Gastrocnemius medialis (tissue), 4 donors: ENCODE data around the gene DBP. TPM values are rescaled to one million over a fixed set of nuclear protein-coding genes. Genes with fewer than 3 reads are reported as not detected.

Experiments used
- ATAC-seq, 2 donors: fragments of 150-250 bp; one replicate each; pipeline ENCODE4 v1.9.1; 2016
- DNase-seq, 2 donors: peaks; one replicate each; pipeline ENCODE4 v3.0.0-alpha.2; 2019
- H3K27ac ChIP-seq, 4 donors: fragments of 200-600 bp; sonication (generic); 1 replicate in 1 of 4; 2 replicates in 3 of 4; pipeline ENCODE4 v1.5.1; 2016 to 2018; ENCODE audit warnings: mild to moderate bottlenecking in 2 of 4, moderate library complexity in 1 of 4
- H3K27me3 ChIP-seq, 3 donors: fragments of 200-600 bp; sonication (generic) in 2 of 3; 1 replicate in 1 of 3; 2 replicates in 2 of 3; pipeline versions ENCODE4 v1.5.1 to v1.6.0; 2016 to 2019; ENCODE audit warnings: mild to moderate bottlenecking in 1 of 3, moderate library complexity in 1 of 3
- H3K36me3 ChIP-seq, 2 donors: fragments of 200-600 bp; sonication (generic) in 1 of 2; one replicate each; pipeline ENCODE4 v1.5.1; 2017 to 2018
- H3K4me1 ChIP-seq, 2 donors: fragments of 200-600 bp; sonication (generic) in 1 of 2; one replicate each; pipeline ENCODE4 v1.5.1; 2016 to 2017; ENCODE audit warnings: mild to moderate bottlenecking in 2 of 2
- H3K4me3 ChIP-seq, 4 donors: fragments of 200-600 bp; sonication (generic) in 3 of 4; 1 replicate in 1 of 4; 2 replicates in 3 of 4; pipeline ENCODE4 v1.5.1; 2016 to 2019; ENCODE audit warnings: mild to moderate bottlenecking in 2 of 4
- H3K9me3 ChIP-seq, 3 donors: fragments of 200-600 bp; sonication (generic) in 2 of 3; 1 replicate in 1 of 3; 2 replicates in 2 of 3; pipeline ENCODE4 v1.5.1; 2016 to 2019
- CTCF ChIP-seq, 5 experiments: fragments of 450-650 bp in 3 of 5; fragments of 200-600 bp in 2 of 5; sonication (generic) in 2 of 5; IDR thresholded peaks in 4 of 5; conservative IDR thresholded peaks in 1 of 5; 1 replicate in 4 of 5; 2 replicates in 1 of 5; pipeline ENCODE4 v1.5.1; 2016 to 2019; ENCODE audit warnings: antibody characterized with exemption in 5 of 5, mild to moderate bottlenecking in 3 of 5, moderate library complexity in 3 of 5
- POLR2A ChIP-seq, 2 donors: fragments of 450-650 bp; IDR thresholded peaks; one replicate each; pipeline ENCODE4 v1.6.1; 2017; ENCODE audit warnings: antibody characterized with exemption in 2 of 2, mild to moderate bottlenecking in 2 of 2, moderate library complexity in 2 of 2
- in situ Hi-C, 4 donors: fragments of 200-750 bp; cut with MboI; loops; one replicate each; pipeline versions ENCODE4 v1.15.0 to v1.8.0; 2017; ENCODE audit warnings: low sequenced_read_pairs in 4 of 4
- intact Hi-C: fragments of 100-400 bp; cut with DNase I; formaldehyde crosslinking; loops from one replicate; pipeline ENCODE4 v1.15.1; 2023; ENCODE audit warnings: low total_unique reads
- total RNA-seq, 4 donors: library from RNA; depleted of rRNA; stranded (reverse); fragments of >200 nt; gene quantifications; one replicate each; pipeline versions ENCODE4 v1.1.0 to v1.2.3, GENCODE V29; 2016

Gene DBP
- total RNA-seq, 4 donors from 2014 or later = 1.7 to 12.9 (median 4.4) TPM

DNA sequence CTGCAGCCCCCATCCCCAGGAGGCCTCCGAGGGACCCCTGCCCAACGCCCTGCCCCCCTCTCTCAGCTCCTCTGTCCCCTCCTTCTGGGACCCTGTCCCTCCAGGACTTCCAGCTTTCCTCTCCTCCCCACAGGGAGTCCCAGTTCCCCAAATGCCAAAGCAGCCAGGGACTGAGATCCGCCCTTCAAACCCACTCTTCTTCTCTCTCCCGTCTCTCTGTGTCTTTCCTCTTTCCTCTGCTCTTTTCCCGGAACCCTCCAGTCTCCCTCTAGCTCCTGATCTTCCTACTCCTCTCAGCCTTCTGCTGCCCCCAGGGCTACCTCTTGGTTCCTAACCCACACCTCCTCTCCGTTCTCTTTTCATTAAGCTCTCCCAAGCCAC, 8.4 kb upstream of the DBP start:
- ATAC-seq = peak; percentile 6 to 18
- DNase-seq = no peak
- H3K4me3 ChIP-seq = peak overlapping the region; percentile 67 to 94 (median 82)
- no peaks in the 10 kb centered on the region for H3K27me3 ChIP-seq
- in situ Hi-C loops (loop anchor here in 2 of 4 donors (5.0 to 25.0 kb wide), 3 partner anchors 92 to 197 kb away; partner anchors contain the start of genes IZUMO1 (in 2 of the 2) and RASIP1 (in 2 of the 2)), intact Hi-C loops (loop anchor here (5.0 kb wide), 1 partner anchor 72 kb away; the partner anchor contains the start of gene MAMSTR)
- H3K9me3 ChIP-seq = no peaks in the 10 kb centered on the region
- H3K36me3 ChIP-seq = no peaks in the 10 kb centered on the region
- peaks cover 14 to 23% of the 10 kb centered on the region in 2 donors for H3K4me1 ChIP-seq
- TF ChIP-seq POLR2A (IDR thresholded peaks at IDR 0.05) = no peak
- no peak for TF ChIP-seq CTCF (IDR thresholded peaks at IDR 0.05 in 4 of 5, conservative IDR thresholded peaks at IDR 0.05 in 1 of 5)
- H3K27ac ChIP-seq = peak overlapping the region; percentile 83 to 93 (median 90)

- DNase-seq (peak; percentile 77 to 81), ATAC-seq (peak; percentile 74 to 76)
- Histone ChIP-seq H3K4me1 (peaks cover 14 to 23% of the 10 kb centered on the region in 2 donors), H3K36me3 (no peaks in the 10 kb centered on the region), H3K27me3 (no peaks in the 10 kb centered on the region), H3K27ac (peak overlapping the region; percentile 83 to 93 (median 90)), H3K9me3 (no peaks in the 10 kb centered on the region), H3K4me3 (peak overlapping the region; percentile 67 to 94 (median 82))
- intact Hi-C loops (loop anchor here (5.0 kb wide), 1 partner anchor 72 kb away; the partner anchor contains the start of gene MAMSTR), in situ Hi-C loops (loop anchor here in 2 of 4 donors (5.0 to 25.0 kb wide), 3 partner anchors 92 to 197 kb away; partner anchors contain the start of genes IZUMO1 (in 2 of the 2) and RASIP1 (in 2 of the 2))
- TF ChIP-seq POLR2A (IDR thresholded peaks at IDR 0.05) (peak in 1 of 2 donors; percentile 25), CTCF (IDR thresholded peaks at IDR 0.05 in 4 of 5, conservative IDR thresholded peaks at IDR 0.05 in 1 of 5) (no peak)
Observed at GRCh38 chr19:48644839-48645619, 7.8 kb upstream of the DBP start.

GRCh38 chr19:48644355-48644754, 7.2 kb upstream of the DBP start:
- TF ChIP-seq POLR2A (IDR thresholded peaks at IDR 0.05) (no peak), CTCF (IDR thresholded peaks at IDR 0.05 in 4 of 5, conservative IDR thresholded peaks at IDR 0.05 in 1 of 5) (no peak)
- DNase-seq = no peak
- no peak for ATAC-seq
- Histone ChIP-seq H3K27ac (no peak overlapping the region), H3K4me1 (peaks cover 14 to 23% of the 10 kb centered on the region in 2 donors), H3K36me3 (no peaks in the 10 kb centered on the region), H3K27me3 (no peaks in the 10 kb centered on the region), H3K9me3 (no peaks in the 10 kb centered on the region), H3K4me3 (peak overlapping the region in 3 of 4 donors; percentile 73 to 94 (median 92))
- intact Hi-C loops (no loop called here), in situ Hi-C loops (loop anchor here in 2 of 4 donors (10.0 to 25.0 kb wide), 2 partner anchors 93 to 100 kb away; partner anchors contain the start of genes IZUMO1 (in 2 of the 2) and RASIP1 (in 2 of the 2))

- Histone ChIP-seq H3K4me1 (peaks cover 17 to 30% of the 10 kb centered on the region in 2 donors), H3K9me3 (no peaks in the 10 kb centered on the region), H3K4me3 (no peak overlapping the region), H3K27me3 (no peaks in the 10 kb centered on the region), H3K27ac (no peak overlapping the region), H3K36me3 (no peaks in the 10 kb centered on the region)
- intact Hi-C loops (no loop called here), in situ Hi-C loops (loop anchor here in 2 of 4 donors (10.0 to 25.0 kb wide), 2 partner anchors 94 to 102 kb away; partner anchors contain the start of genes IZUMO1 (in 2 of the 2) and RASIP1 (in 2 of the 2))
- TF ChIP-seq POLR2A (IDR thresholded peaks at IDR 0.05) (no peak), CTCF (IDR thresholded peaks at IDR 0.05 in 4 of 5, conservative IDR thresholded peaks at IDR 0.05 in 1 of 5) (no peak)
- ATAC-seq (no peak), DNase-seq (no peak)
Observed at GRCh38 chr19:48642862-48643261, 5.7 kb upstream of the DBP start.
